ENCODE results near the gene IFNAR1. TPM values are rescaled to one million over a fixed set of nuclear protein-coding genes. Genes with fewer than 3 reads are reported as not detected.

Gene IFNAR1
- total RNA-seq, 1 experiment from 2014 or later: 30.0 TPM

DNA sequence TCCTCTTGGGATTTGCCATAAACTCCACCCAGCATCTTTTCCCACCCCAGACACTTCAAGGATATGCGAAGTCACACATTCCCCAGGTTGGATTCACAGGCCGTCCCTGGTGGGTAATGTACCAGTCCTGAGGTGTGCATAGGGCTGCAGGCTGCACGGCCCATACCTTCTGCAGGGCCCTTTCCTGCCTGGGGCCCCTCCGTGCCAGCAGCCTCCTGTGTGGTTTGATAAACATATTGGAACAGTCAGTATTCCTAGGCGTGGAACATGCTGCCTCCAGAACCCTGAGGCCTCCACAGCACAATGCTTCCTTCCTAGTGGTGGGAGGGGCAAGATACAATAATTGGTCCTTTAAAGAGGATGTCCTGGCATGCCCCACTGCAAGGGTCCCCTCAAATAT is 32.0 kb upstream of the IFNAR1 start:
- no peaks in the 10 kb centered on the region for H3K27me3 Mint-ChIP-seq (ENCODE audit: insufficient read depth, unreplicated experiment)
- no peak overlapping the region for H3K4me3 Mint-ChIP-seq (ENCODE audit: unreplicated experiment)
- intact Hi-C loops (cut with micrococcal nuclease): no loop called here
- no peaks in the 10 kb centered on the region for H3K9me3 Mint-ChIP-seq (ENCODE audit: unreplicated experiment)
- DNase-seq (ENCODE audit: unreplicated experiment): no peak
- CTCF ChIA-PET: no interaction called here
- no TSS peak for BruUV-seq (replicated peaks)
- peaks cover 8% of the 10 kb centered on the region for H3K4me1 Mint-ChIP-seq (ENCODE audit: insufficient read depth, unreplicated experiment)
- POLR2A ChIA-PET: no interaction called here
- H3K36me3 Mint-ChIP-seq (ENCODE audit: insufficient read depth, unreplicated experiment): peaks cover 12% of the 10 kb centered on the region
- H3K27ac Mint-ChIP-seq (ENCODE audit: low read depth, unreplicated experiment): no peak overlapping the region
- TF ChIP-seq, protein P1, sequence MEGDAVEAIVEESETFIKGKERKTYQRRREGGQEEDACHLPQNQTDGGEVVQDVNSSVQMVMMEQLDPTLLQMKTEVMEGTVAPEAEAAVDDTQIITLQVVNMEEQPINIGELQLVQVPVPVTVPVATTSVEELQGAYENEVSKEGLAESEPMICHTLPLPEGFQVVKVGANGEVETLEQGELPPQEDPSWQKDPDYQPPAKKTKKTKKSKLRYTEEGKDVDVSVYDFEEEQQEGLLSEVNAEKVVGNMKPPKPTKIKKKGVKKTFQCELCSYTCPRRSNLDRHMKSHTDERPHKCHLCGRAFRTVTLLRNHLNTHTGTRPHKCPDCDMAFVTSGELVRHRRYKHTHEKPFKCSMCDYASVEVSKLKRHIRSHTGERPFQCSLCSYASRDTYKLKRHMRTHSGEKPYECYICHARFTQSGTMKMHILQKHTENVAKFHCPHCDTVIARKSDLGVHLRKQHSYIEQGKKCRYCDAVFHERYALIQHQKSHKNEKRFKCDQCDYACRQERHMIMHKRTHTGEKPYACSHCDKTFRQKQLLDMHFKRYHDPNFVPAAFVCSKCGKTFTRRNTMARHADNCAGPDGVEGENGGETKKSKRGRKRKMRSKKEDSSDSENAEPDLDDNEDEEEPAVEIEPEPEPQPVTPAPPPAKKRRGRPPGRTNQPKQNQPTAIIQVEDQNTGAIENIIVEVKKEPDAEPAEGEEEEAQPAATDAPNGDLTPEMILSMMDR (IDR thresholded peaks at IDR 0.05; ENCODE audit: unreplicated experiment): no peak

DNA sequence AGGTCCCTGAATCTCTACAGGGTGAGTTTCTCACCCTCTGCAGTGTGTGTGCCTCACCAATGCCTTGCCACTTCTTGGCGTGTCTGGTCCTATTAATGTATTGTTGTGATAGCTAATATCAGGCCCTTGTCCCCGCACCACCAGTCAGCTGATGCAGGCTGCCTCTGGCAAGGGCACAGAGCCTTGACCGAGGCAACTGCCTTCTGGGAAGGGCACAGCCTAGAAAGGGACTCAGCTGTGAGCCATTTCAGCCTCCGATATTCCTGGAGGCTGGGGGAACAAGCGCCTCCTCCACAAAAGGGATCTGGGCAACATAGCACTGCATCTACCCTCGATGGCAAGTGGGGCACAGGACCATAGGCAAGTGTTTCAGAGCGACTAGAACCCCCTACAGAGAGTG is 31.6 kb upstream of the IFNAR1 start:
- Mint-ChIP-seq H3K9me3 (ENCODE audit: unreplicated experiment) (no peaks in the 10 kb centered on the region), H3K4me3 (ENCODE audit: unreplicated experiment) (no peak overlapping the region), H3K36me3 (ENCODE audit: insufficient read depth, unreplicated experiment) (peaks cover 15% of the 10 kb centered on the region), H3K27me3 (ENCODE audit: insufficient read depth, unreplicated experiment) (no peaks in the 10 kb centered on the region), H3K27ac (ENCODE audit: low read depth, unreplicated experiment) (no peak overlapping the region), H3K4me1 (ENCODE audit: insufficient read depth, unreplicated experiment) (peaks cover 7% of the 10 kb centered on the region)
- BruUV-seq (replicated peaks): no TSS peak
- no peak for DNase-seq (ENCODE audit: unreplicated experiment)
- POLR2A ChIA-PET: interaction anchor here (0.9 to 1.1 kb wide), 2 partner anchors 10 to 14 kb away, joined by 3 to 4 read pairs; no protein-coding TSS in a partner anchor
- TF ChIP-seq, protein P1 (IDR thresholded peaks at IDR 0.05; ENCODE audit: unreplicated experiment): no peak
- CTCF ChIA-PET: no interaction called here
- intact Hi-C loops (cut with micrococcal nuclease): no loop called here

DNA sequence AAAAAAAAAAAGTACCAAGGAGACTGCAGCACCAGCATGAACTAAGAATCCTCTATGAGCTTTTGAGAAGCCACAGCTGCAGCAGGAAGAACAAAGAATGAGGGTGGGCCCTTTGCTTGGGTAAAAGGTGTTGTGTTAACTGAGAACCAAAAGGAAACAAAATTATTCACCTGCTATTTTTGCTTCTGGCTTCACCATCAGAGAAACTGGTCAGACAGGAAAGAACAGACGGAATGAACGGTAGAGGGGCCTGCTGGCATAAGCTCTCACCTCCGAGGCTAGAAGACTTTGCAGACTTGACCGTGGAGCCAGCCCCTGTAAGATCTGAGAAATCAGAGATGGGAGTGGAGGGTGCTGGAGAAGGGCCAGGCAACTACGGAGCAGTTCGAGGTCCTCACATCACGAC is 31.0 kb upstream of the IFNAR1 start:
- Mint-ChIP-seq H3K9me3 (ENCODE audit: unreplicated experiment) (no peaks in the 10 kb centered on the region), H3K4me3 (ENCODE audit: unreplicated experiment) (no peak overlapping the region), H3K27me3 (ENCODE audit: insufficient read depth, unreplicated experiment) (no peaks in the 10 kb centered on the region), H3K36me3 (ENCODE audit: insufficient read depth, unreplicated experiment) (peaks cover 15% of the 10 kb centered on the region), H3K4me1 (ENCODE audit: insufficient read depth, unreplicated experiment) (peaks cover 3% of the 10 kb centered on the region), H3K27ac (ENCODE audit: low read depth, unreplicated experiment) (no peak overlapping the region)
- ChIA-PET POLR2A (interaction anchor here (0.6 to 1.1 kb wide), 4 partner anchors 11 to 31 kb away, joined by 3 to 4 read pairs (median 3); partner anchors contain the start of gene IFNAR1), CTCF (no interaction called here)
- intact Hi-C loops (cut with micrococcal nuclease): no loop called here
- no peak for DNase-seq (ENCODE audit: unreplicated experiment)
- no TSS peak for BruUV-seq (replicated peaks)
- TF ChIP-seq, protein P1 (IDR thresholded peaks at IDR 0.05; ENCODE audit: unreplicated experiment): no peak

DNA sequence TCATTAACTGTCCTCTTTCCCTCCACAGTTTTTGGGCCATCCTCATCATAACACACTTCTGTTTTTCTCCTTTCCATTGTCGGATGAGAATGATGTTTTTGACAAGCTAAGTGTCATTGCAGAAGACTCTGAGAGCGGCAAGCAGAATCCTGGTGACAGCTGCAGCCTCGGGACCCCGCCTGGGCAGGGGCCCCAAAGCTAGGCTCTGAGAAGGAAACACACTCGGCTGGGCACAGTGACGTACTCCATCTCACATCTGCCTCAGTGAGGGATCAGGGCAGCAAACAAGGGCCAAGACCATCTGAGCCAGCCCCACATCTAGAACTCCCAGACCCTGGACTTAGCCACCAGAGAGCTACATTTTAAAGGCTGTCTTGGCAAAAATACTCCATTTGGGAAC is 28.6 kb upstream of the IFNAR1 start:
- Mint-ChIP-seq H3K27me3 (ENCODE audit: insufficient read depth, unreplicated experiment) (no peaks in the 10 kb centered on the region), H3K27ac (ENCODE audit: low read depth, unreplicated experiment) (no peak overlapping the region), H3K4me3 (ENCODE audit: unreplicated experiment) (no peak overlapping the region), H3K4me1 (ENCODE audit: insufficient read depth, unreplicated experiment) (peaks cover 12% of the 10 kb centered on the region), H3K9me3 (ENCODE audit: unreplicated experiment) (no peaks in the 10 kb centered on the region), H3K36me3 (ENCODE audit: insufficient read depth, unreplicated experiment) (peaks cover 15% of the 10 kb centered on the region)
- intact Hi-C loops (cut with micrococcal nuclease): no loop called here
- CTCF ChIA-PET: interaction anchor here (0.6 to 0.7 kb wide), 3 partner anchors 61 to 150 kb away, joined by 3 read pairs; no protein-coding TSS in a partner anchor
- TF ChIP-seq, protein P1 (IDR thresholded peaks at IDR 0.05; ENCODE audit: unreplicated experiment): no peak
- POLR2A ChIA-PET: interaction anchor here (0.5 to 1.3 kb wide), 2 partner anchors 13 to 56 kb away, joined by 3 to 5 read pairs; no protein-coding TSS in a partner anchor
- no TSS peak for BruUV-seq (replicated peaks)
- no peak for DNase-seq (ENCODE audit: unreplicated experiment)
